Fibroblast of lung (primary cell): ENCODE results near the gene SLC24A5. TPM values are rescaled to one million over a fixed set of nuclear protein-coding genes. Genes with fewer than 3 reads are reported as not detected.

ENCODE experiments used
- DNase-seq, 2 donors: peaks; one replicate each; pipeline versions ENCODE4 v3.0.0 to v3.0.0-alpha.2; 2010; ENCODE audit warnings: low read depth in 2 of 2
- H2AFZ ChIP-seq: 2 replicates; pipeline ENCODE4 v1.5.1; 2012; ENCODE audit warnings: low read length, control low read depth, inconsistent platforms
- H3K27ac ChIP-seq: 2 replicates; pipeline ENCODE4 v1.5.1; 2011; ENCODE audit warnings: low read length, control low read depth; ENCODE audit not compliant: insufficient read depth
- H3K27me3 ChIP-seq: 2 replicates; pipeline ENCODE4 v1.5.1; 2011; ENCODE audit warnings: mild to moderate bottlenecking, low read length; ENCODE audit not compliant: control insufficient read depth, insufficient read depth
- H3K36me3 ChIP-seq: 2 replicates; pipeline ENCODE4 v1.5.1; 2011; ENCODE audit warnings: low read length; ENCODE audit not compliant: control insufficient read depth, insufficient read depth
- H3K4me1 ChIP-seq: 2 replicates; pipeline ENCODE4 v1.5.1; 2011; ENCODE audit warnings: low read length; ENCODE audit not compliant: control insufficient read depth, insufficient read depth; ENCODE audit errors: extremely low read depth
- H3K4me2 ChIP-seq: 2 replicates; pipeline ENCODE4 v1.5.1; 2011; ENCODE audit warnings: low read length, control low read depth; ENCODE audit not compliant: insufficient read depth; ENCODE audit errors: extremely low read depth
- H3K4me3 ChIP-seq, 4 experiments: fragments of 200-600 bp in 1 of 4; sonication (generic) in 1 of 4; replicated peaks in 1 of 4; 2 replicates each; pipeline ENCODE4 v1.5.1; 2011 to 2016; ENCODE audit warnings: low read length in 4 of 4, low read depth in 3 of 4, mild to moderate bottlenecking in 3 of 4, control low read depth in 2 of 4, inconsistent platforms in 1 of 4, mixed read lengths in 1 of 4; ENCODE audit not compliant: insufficient read depth in 1 of 4; ENCODE audit errors: control extremely low read depth in 1 of 4
- H3K79me2 ChIP-seq: 2 replicates; pipeline ENCODE4 v1.5.1; 2012; ENCODE audit warnings: mild to moderate bottlenecking, low read length, inconsistent platforms; ENCODE audit not compliant: control insufficient read depth, insufficient read depth
- H3K9ac ChIP-seq: 2 replicates; pipeline ENCODE4 v1.5.1; 2011; ENCODE audit warnings: mild to moderate bottlenecking, low read length, control low read depth; ENCODE audit not compliant: insufficient read depth
- H3K9me3 ChIP-seq: 2 replicates; pipeline ENCODE4 v1.5.1; 2012; ENCODE audit warnings: low read depth, low read length; ENCODE audit not compliant: control insufficient read depth, insufficient read depth
- H4K20me1 ChIP-seq: 2 replicates; pipeline ENCODE4 v1.5.1; 2011; ENCODE audit warnings: low read length; ENCODE audit not compliant: control insufficient read depth, insufficient read depth; ENCODE audit errors: extremely low read depth
- CTCF ChIP-seq, 2 donors: IDR thresholded peaks in 1 of 2; conservative IDR thresholded peaks in 1 of 2; 1 replicate in 1 of 2; 2 replicates in 1 of 2; pipeline ENCODE4 v1.5.1; 2011 to 2012; ENCODE audit warnings: low read length in 2 of 2, control low read depth in 1 of 2, inconsistent platforms in 1 of 2, low read depth in 1 of 2, mild to moderate bottlenecking in 1 of 2
- EZH2 ChIP-seq: IDR thresholded peaks from 2 replicates; pipeline ENCODE4 v1.5.1; 2012; ENCODE audit warnings: low read length, control low read depth, mild to moderate bottlenecking; ENCODE audit errors: missing control alignments
- polyA minus RNA-seq: library from RNA; depleted of rRNA, polyadenylated mRNA; stranded (reverse); fragments of >200 nt; gene quantifications from 2 replicates; pipeline ENCODE4 v1.2.3, GENCODE V29; 2011; ENCODE audit warnings: low replicate concordance
- polyA plus RNA-seq, 2 donors: library from polyadenylated mRNA; depleted of rRNA in 1 of 2; stranded (reverse) in 1 of 2; unstranded in 1 of 2; fragments of >200 nt; gene quantifications; 2 replicates each; pipeline ENCODE4 v1.2.1, GENCODE V29; 2011 to 2012; ENCODE audit warnings: missing spikeins in 1 of 2
- total RNA-seq: library from RNA; depleted of rRNA; stranded (reverse); fragments of >200 nt; gene quantifications from 2 replicates; pipeline ENCODE4 v1.2.1, GENCODE V29; 2014

Gene SLC24A5
- total RNA-seq (not detected in 2 replicates), polyA plus RNA-seq (not detected in 2 replicates), polyA minus RNA-seq (not detected in 2 replicates)
- polyA plus RNA-seq (2012): not detected in 2 replicates

- H3K9me3 ChIP-seq: no peaks in the 10 kb centered on the region
- H3K4me3 ChIP-seq: no peak within 1 kb of the TSS
- no peaks in the 10 kb centered on the region for H3K79me2 ChIP-seq
- H2AFZ ChIP-seq: no peak within 1 kb of the TSS
- no peak within 1 kb of the TSS for H3K27ac ChIP-seq
- no peak within 1 kb of the TSS for H3K9ac ChIP-seq
- H3K27me3 ChIP-seq: peaks cover 3% of the 10 kb centered on the region
- no peaks in the 10 kb centered on the region for H4K20me1 ChIP-seq
- DNase-seq: no peak
- H3K36me3 ChIP-seq: no peaks in the 10 kb centered on the region
- H3K4me1 ChIP-seq: no peaks in the 10 kb centered on the region
- TF ChIP-seq CTCF (conservative IDR thresholded peaks at IDR 0.05 in 1 of 2, IDR thresholded peaks at IDR 0.05 in 1 of 2; ENCODE audit: low read depth in 1 of 2, low read length in 2 of 2) (no peak), EZH2 (no peak)
- no peak within 1 kb of the TSS for H3K4me2 ChIP-seq
Observed at GRCh38 chr15:48120745-48121144, at the start of gene SLC24A5. SLC24A5 (plus strand) TSS chr15:48120990; CDS start chr15:48121045, 55 bp downstream.

- Histone ChIP-seq H2AFZ (no peak overlapping the region), H3K27me3 (peaks cover 4% of the 10 kb centered on the region), H4K20me1 (no peaks in the 10 kb centered on the region), H3K4me1 (no peaks in the 10 kb centered on the region), H3K36me3 (no peaks in the 10 kb centered on the region), H3K79me2 (no peaks in the 10 kb centered on the region), H3K4me2 (no peak overlapping the region), H3K27ac (no peak overlapping the region), H3K9ac (no peak overlapping the region), H3K4me3 (no peak overlapping the region), H3K9me3 (no peaks in the 10 kb centered on the region)
- TF ChIP-seq EZH2: no peak
- TF ChIP-seq CTCF (conservative IDR thresholded peaks at IDR 0.05 in 1 of 2, IDR thresholded peaks at IDR 0.05 in 1 of 2; ENCODE audit: low read depth in 1 of 2, low read length in 2 of 2): no peak
- DNase-seq: no peak
Observed at GRCh38 chr15:48072941-48073340, 47.8 kb upstream of the SLC24A5 start.

- Histone ChIP-seq H4K20me1 (no peaks in the 10 kb centered on the region), H3K36me3 (no peaks in the 10 kb centered on the region), H3K4me1 (no peaks in the 10 kb centered on the region), H3K9ac (no peak overlapping the region), H3K79me2 (no peaks in the 10 kb centered on the region), H3K27ac (no peak overlapping the region), H3K27me3 (peaks cover 4% of the 10 kb centered on the region), H2AFZ (no peak overlapping the region), H3K4me3 (no peak overlapping the region), H3K4me2 (no peak overlapping the region), H3K9me3 (no peaks in the 10 kb centered on the region)
- TF ChIP-seq EZH2: no peak
- no peak for TF ChIP-seq CTCF (conservative IDR thresholded peaks at IDR 0.05 in 1 of 2, IDR thresholded peaks at IDR 0.05 in 1 of 2; ENCODE audit: low read depth in 1 of 2, low read length in 2 of 2)
- DNase-seq: no peak
Observed at GRCh38 chr15:48073881-48074280, 46.9 kb upstream of the SLC24A5 start.
